Measurements from ENCODE around the gene NXN.
"Not testable (repeated sequence)": the region's sequence is repeated elsewhere in the genome, so short reads cannot be mapped to it uniquely, and the experiment has no call there.

The NXN gene

DNA sequence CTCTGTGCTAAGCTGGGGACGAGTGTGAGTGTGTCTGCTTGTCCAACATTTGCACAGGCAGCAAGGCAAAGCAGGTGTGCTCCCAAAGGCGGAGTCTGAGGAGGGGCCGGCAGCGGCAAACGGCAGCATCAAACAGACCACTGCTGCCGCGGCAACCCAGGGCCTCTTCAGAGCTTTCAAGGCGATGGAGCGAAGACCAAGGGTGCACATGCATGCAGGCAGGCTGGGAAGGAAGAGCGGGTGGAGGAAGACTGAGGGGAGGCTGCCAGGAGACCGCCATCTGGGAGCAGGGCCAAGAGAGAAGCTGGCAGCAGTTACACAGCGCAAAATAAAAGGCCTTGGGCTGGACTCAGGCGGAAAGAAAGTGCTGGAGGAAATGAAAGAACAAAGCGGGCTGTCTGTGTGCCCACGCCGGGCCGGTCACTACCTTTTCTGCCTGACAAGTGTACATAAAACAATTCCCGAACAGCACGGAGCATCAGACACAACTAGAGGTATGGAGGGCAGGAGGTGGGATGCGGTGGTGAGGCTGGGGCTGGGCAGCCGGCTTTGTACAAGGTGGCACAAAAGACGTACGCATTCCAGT lies 25.9 kb upstream of the NXN start:
- DNase-seq, result peak; percentile 59

DNA sequence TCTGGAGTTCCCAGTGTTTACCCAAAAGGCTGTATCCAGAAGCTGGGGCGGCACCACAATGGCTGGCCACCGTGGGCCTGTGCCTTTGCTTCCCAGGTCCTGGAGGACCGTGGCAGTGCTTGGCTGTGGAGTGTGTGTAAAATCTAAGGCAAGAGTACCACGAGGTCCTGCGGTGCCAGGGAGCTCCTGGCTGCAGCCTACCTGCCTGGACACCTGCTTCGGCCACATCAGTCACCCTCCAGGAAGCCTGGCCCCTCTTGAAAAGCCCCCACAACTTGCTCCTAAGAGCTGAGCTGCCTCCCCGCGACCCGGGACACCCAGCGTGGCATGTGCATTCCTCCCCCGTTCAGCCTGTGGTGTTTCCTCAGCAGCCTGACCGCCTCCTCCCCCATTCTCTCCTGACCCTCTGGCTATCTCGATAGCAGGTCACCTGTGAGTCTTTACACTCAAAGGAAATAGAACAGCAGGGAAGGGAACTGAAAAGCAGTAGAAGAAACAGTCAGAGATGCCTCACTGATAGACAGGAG lies 25.3 kb upstream of the NXN start:
- no peak for DNase-seq

DNA sequence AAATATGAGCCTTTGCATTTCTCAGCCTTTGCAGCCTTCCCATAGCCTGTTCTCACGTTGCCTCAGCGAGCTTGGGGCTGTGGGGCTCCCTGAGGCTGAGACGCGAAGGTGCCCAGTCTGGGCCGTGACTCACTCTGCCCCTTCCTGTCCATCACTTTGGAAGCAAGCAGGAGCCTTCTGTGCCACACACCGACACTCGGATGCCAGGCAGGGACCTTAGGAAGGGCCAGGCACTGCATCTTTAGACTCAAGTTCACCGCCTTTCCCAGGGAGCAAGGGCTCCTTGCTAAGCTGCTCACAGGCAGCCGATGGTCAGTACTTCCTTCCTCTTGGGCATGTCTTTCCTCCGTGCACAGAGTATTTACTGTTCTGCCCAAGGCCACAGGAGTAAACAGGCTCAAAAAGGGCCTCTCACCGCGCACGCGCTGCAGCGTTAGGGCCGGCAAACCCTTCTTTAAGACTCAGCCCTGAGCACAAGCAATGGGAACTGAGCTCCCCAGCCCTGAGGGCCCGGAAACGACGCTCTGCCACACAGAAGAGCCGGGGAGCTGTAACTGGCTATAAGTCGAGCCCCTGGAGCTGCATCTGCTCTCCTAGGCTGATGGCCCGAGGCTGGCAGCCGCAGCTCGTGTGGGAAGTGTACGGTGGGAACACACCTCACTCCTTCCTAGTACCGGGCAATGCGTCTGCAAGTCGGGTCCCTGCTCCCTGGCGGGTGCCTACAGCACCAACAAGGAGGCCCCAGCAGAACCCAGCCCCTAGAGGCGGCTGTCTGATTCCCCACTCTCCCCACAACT lies 24.6 kb upstream of the NXN start:
- no peak for DNase-seq

DNA sequence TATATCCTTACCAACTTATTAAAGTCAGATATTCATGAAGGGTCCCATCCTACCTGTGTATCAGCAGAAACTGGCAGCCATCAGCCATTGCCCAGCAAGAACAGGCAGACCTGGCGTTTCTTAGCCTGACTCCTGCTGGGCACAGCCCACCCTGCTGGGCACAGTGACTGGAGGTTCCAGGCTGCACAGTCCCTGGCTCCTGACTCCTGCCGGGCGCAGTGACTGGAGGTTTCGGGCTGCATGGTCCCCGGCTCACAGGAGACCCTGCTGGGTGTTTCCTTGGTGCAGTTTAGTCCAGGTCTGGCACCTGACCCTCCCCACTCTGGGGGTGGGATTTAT lies 24.0 kb upstream of the NXN start:
- DNase-seq, result no peak

DNA sequence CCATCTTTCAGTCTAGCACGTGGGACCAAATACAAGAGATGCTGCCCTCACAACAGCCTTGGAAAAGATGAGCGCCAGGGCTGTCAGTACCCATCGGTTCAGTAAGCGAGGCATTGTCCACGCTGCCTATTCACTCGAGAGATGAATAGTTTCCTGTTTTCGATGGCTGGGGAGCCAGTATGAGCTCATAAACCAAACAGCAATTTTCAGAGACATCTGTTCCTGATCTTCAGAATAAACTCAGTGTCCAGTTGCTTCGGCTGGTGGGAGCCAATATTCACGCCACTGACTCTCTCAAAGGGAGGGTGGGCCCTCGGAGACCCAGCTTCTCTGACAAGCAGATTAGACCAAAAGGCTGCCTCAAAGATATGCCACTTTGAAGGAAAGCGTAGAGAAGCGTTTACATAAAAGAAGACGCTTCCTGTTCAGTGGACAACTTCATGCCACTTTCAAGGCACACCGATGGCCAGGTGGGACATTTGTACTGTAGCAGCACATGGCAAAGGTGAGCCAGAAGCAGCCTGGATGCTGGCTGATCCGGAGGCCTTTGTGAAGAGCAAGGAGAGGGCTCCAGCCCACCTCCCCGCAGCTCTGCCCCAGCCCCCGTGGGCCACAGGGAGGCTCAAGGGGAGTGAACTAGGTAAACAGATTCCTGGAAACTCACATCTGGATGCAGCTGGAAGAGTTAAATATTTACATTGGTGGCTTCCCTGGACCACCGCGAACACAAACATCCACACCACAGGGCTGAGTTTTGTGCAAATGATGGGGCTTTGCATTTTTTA lies 23.4 kb upstream of the NXN start:
- DNase-seq, result peak; percentile 71

DNA sequence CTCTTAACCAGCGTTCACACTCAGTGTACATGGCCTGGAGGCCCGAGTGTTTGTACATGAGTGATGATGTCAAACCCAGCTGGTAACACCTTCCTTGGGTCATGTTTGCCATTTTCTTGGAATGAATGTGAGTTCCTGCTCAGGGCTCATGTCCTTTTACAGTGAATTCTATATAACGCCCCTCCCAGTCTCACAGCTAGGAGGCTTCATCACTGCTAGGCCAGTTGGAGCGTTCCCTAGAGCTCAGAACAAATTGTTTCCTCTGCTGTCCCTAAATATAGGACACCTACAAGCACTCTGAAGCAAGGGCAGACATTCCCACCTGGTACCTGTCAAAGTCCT lies 22.8 kb upstream of the NXN start:
- no peak for DNase-seq

DNA sequence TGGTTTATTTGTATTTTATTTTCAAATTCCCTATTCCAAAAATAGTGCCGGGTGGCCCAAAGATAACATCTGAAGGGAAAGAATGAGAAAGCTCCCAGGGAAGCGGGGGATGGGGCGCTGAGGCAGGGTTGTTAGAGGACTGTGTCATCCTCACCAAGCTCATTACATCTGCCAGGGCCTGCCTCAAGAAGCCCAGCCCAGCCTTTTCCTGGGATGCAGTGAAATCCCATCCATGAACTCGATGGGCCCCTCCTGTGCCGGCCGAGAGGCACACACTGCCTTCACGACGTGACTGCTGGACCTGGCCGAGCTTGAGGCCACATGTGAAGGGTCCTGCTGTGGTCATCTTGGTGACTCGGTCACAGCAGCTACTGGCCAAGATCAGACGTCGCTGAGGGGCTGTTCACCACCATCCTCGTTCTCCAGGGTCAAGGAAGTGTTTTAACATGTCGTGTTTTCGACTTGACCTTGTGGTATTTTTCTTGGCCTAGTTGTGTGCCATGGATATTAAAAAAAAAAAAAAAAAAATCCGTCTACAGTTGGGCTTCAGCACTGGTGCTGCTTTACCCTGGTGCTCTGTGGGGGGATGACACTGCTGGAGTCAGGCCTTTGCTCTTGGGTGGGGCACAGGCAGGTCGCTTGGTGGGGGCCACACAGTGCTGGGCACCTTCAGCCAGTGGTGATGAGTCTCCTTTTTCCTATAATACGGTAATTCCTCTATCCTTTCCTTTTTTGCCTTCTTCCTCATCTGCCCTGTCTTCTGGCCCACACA lies 22.2 kb upstream of the NXN start:
- DNase-seq, result no peak

DNA sequence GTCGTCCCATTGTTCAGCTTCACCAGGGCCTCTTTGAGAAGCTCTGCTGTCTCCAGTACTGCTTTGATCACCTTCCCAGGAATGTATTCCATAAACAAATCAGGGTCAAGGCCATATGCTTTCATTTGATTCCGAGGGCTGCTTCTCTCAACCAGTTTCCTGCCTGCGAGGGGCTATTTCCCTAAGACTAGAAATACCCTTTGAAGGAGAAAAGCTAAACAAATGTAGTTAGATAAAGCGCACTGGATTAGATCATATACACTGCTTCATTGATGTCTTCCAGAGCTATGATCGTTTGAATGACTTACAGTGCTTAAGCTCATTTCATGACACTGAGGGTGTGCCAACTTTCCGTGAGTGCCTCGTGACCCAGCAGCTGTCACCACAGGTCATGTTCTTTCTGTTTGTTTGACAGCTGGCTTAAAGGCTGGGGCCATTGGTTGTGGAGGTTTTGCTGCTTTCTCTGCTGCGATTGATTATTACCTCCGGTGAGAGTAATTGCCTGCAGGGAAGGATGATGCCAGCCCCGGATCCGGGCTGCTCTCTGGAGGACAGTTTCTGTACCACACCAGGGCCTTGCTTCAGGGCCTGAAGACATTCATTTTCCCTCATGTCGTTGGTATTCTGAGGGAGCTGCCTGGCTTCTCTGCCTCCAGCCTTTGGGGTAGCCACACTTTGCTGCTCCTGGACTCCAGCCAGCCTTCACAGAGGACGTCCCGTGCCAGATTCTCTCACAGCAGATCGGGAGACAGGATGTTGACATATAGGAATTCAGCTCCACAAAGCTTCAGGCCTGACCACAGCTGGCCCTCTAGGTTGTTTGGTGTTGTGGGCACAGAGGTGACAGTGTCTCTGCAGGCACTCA lies 21.3 kb upstream of the NXN start:
- DNase-seq, result peak; percentile 49

DNA sequence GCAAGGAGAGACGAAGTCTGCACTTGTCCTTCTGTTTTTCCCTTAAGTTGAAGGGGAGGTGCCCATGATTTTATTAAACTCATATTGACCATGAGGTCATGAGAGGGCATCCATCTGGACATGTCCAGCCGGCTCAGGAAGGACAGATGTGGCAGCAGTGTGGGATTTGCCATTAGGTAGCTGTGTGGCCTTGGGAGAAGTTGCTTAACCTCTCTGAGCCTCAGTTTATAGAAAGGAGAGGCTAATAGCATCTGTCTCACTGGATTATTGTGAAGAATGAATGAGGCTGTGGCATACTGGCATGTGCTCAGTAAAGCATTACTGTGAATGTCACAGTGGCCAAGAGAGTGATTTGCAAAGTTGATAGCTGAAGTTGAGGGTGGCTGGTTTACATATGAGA lies 18.5 kb upstream of the NXN start:
- no peak for DNase-seq

DNA sequence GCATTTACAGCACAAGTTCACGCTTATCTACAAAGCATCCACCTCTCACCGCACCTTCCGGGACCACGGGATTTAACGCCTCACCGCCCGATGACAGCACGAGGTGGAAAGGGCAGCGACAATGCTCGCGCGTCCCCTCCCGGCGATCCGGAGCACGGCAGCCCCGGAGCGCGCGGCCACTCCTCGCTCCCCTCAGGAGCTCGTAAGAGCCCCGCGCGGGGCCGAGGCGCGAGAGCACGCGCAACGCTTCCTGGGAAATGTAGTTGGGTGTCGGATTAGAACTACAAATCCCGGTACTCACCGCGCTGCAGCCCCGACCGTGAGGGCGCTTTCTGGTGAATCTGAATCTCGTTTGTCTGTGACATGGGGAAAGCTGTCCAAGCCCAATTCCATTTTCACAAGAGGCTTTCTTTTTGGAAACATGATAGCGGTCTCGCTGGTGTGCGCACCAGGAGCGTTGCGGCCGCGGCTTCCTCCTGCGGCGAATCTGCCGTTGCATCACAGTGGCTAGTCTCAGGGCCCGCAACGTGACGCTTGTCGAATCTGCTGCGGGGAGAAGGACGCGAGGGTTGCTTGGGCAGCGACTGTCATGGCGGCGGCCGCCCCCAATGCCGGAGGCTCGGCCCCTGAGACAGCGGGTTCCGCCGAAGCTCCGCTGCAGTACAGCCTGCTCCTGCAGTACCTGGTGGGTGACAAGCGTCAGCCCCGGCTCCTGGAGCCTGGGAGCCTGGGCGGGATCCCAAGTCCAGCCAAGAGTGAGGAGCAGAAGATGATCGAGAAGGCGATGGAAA lies 17.2 kb upstream of the NXN start, which contains the start of gene TIMM22:
Gene TIMM22, plus strand, starts transcription at position 576 of the 791 bp plus-strand sequence. Its CDS starts 14 bp downstream, at position 590.
- DNase-seq, result peak; percentile 99

DNA sequence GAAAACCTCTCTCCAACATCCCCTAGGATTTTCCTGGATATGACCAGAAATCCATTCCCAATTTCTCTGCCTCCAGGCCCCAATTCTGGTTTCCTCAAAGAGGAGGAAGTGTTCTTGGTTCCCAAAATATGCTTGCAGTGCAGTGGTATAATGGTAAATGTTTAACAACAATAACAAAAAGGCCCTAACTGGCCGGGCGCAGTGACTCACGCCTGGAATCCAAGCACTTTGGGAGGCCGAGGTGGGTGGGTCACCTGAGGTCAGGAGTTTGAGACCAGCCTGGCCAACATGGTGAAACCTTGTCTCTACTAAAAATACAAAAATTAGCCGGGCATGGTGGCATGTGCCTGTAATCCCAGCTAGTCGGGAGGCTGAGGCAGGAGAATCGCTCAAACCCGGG lies 15.7 kb upstream of the NXN start:
- DNase-seq, result not testable (repeated sequence)

DNA sequence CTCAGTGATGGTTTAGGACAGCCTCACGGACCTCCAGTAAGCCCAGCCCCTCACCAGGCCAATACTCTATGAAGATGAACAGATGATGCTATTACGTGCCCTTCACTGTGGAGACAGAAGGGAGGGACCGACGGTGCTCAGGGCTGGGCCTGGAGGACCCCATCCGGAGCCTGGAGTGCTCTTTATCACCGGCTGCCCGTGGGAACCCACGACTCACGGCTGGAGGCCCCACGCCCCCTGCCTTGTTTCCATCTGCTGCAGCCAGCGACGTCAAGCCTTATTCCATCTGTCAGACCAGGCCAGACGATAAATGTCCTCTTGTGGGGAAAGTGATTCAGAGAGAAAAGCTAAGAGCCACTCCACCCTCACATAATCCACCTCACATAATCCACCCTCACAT lies 13.4 kb upstream of the NXN start:
- DNase-seq, result no peak

DNA sequence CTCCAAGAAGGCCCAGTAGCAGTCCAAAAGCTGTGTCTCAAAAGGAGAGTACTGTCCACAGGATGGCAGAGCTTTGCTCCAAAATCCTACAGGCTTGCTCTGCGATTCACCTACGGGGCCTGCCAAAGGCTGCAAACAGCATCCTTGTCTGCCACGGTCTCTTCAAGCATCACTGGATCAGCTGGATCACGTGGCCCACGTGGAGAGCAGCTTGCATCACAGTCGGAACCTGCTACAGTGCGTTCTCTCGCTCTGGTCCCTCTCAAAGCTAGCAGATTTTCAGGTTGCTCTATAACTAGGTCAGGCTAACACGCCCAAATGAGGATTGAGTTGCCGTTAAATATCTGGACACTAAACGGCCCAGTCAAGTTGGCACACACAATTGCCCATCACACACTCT lies 9.0 kb upstream of the NXN start:
- DNase-seq, result no peak

DNA sequence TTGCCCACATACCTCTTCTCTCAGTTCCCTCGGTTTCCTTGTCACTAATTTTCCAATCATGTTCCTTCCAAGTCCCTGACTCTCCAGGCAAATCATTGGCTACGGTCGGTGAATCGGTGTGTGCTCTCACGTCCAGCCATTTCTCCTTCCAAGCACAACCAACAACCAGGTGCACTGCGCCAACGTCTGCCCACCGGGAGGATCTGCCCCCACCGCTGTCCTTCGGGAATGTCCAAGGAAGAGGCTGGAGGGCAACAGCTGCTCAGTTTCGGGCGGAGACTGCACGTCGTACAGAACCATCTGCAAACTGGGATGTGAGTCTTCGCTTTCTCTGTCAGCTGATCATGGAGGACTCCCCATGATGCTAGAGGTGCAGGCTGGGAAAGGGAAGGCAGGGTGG lies 8.4 kb upstream of the NXN start:
- no peak for DNase-seq

DNA sequence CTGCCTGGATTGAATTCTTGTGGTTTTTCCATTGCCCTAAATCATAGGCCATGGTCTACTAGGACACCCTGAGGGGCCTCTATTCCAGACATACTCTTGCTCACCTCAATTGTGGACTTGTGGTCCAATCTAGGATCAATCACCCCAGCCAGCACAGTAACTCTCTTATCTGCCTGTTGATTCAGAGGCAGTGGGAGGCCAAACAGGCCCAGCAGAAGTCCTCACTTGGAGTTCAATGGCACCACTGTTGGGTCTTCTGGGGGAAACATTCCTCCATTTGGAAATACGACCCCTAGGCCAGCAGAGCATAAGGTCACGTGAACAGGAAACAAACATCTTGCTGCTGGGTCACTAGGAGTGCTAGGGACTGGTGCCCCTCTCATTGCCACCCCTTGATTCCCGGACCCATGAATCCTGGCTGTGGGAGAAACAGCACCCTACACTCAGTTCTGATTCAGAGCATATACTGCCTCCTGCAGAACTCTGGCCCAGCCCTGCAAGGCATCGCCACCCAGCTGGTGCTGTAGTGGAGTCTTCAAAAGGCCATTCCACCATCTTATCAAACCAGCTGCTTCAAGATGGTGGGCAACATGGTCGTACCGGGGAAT lies 6.8 kb upstream of the NXN start:
- no peak for DNase-seq

DNA sequence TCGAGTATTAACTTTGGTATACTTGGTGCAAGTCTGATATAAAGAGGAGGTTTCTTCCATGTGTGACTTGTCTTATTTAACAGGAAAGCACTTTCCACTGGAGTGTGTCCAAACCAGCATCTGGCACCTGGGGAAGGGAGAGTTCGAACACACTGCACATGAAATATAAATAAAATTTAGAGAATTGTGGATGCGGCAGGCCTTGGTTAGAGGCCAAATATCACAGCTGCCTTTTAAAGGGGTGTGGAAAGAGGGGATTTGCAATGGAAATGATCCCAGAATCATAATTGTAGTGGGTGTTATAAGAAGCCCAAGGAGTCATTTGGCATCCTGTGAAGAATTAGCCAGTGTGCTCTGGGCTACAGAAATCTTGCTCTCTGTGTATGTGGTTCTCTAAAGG lies 4.3 kb upstream of the NXN start:
- no peak for DNase-seq

DNA sequence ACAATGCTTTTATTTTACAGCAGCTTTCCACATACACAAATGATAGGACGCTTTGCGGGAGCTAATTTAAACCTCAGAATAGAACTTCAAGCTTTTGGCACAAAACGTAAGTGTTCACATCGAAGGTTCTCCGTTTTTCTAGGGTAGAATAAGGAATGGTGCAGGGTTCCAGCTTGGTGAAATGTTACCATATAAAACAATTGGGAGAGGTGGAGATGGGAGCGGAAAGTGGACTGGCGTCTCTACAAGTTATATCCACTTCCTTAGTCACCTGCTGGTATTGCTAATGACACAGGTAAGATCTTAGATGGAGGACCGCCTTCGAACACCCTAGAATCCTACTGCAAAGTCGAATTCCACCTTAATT lies 1.7 kb upstream of the NXN start:
- no peak for DNase-seq

DNA sequence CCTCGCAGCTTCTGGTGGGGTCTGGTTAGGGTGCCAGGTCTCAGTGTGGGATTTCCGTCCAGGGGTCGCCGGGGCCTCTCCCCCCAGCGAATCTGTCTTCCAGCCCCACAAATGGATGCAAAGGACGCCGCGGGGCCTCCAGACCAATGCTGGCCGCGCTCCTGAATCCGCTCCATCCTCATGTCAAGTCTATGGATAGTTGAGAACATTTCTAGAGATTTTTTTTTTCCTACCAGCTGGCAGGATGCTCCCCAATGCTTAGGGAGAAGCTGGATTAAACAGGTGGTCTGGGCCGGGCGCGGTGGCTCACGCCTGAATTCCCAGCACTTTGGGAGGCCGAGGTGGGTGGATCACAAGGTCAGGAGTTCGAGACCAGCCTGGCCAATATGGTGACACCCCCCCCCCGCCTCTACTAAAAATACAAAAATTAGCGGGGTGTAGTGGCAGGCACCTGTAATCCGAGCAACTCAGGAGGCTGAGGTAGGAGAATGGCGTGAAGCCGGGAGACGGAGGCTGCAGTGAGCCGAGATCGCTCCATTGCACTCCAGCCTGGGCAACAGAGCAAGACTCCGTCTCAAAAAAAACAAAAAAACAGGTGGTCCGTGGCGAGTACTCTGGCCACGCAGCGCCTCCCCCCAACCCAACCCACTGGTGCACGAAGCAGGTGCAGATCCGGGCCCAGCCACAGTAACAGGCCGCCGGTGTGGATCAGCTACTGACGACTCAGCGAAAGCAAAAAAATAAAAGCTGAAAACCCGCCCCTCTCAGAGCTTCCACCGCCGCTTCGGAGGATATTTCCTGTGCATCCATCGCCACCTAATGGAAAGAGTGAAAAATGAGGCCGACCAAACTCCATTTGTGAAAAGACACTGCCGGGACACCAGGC lies 1.1 kb upstream of the NXN start:
- peak; percentile 96 for DNase-seq

DNA sequence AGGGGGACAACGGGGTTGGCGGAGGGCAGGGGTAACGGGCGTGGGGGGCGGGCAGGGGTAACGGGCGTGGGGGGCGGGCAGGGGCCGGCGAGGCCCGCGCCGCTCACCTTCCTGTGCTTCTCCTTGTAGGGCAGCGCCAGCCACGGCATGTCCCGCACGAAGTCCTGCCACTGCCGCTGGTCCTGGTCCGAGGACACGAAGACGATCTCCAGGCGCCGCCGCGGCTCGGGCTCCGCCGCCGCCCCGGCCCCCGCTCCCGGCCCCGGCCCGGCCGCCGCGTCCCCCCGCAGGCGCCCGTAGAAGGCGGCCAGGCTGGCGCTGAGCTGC lies 401 bp downstream of the NXN start:
- no peak for DNase-seq
